Measurements from ENCODE around the gene SLC16A8.

DNA sequence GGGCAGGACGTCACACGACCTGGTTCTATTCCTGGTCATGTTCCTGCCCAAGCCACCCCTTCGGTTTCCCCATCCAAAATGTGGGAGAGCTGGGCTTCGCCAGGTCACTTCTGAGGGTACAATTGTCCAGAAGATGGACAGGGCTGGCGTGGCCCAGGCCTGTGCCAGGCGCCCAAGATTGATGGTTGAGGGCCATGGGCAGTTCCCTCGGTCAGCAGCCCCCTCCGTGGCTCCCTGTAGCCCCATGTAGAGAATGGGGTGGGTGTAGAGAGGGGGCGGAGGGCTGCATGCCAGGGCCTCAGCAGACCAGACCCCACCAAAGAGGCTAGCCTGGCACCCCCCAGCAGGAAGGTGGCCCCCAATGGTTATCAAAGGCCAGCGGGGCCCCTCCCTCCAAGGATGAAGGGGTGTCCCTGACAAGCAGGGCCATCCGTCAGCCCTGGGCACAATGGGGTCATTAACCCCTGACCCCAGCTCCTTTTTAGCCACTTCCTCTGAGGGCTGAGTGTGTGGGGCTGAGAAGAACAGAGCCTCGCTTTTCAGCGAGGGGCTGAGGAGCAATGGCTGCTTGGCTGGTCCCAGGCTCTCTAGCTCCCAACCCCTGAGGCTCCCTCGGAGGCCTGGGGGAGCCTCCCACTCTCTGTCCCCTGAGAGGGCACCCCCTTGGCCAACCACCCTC lies 37.8 kb downstream of the SLC16A8 start:
- no peak for TF ChIP-seq ZNF274 (IDR thresholded peaks at IDR 0.05; ENCODE audit: low read depth, low read length)
- no peak for TF ChIP-seq SUZ12 (IDR thresholded peaks at IDR 0.05; ENCODE audit: extremely low read depth, insufficient read depth, insufficient read length)
- TF ChIP-seq YY1 (IDR thresholded peaks at IDR 0.05; ENCODE audit: insufficient read depth, insufficient read length) = no peak
